Upper lobe of right lung (tissue), 1 donor: ENCODE results near the gene P2RY10. TPM values are rescaled to one million over a fixed set of nuclear protein-coding genes. Genes with fewer than 3 reads are reported as not detected.
"Not testable (repeated sequence)": the region's sequence is repeated elsewhere in the genome, so short reads cannot be mapped to it uniquely, and the experiment has no call there.

Experiments
- ATAC-seq: fragments of 200-7000 bp; cut with Tn5 transposase; one replicate; pipeline ENCODE4 v1.9.1; 2020; ENCODE audit warnings: mild to moderate bottlenecking, moderate library complexity
- DNase-seq: peaks from one replicate; pipeline ENCODE4 v3.0.0-alpha.2; 2020
- H3K27ac ChIP-seq: fragments of 200-600 bp; one replicate; pipeline ENCODE4 v1.8.0; 2022
- H3K27me3 ChIP-seq: fragments of 200-600 bp; one replicate; pipeline ENCODE4 v1.8.0; 2022; ENCODE audit warnings: mild to moderate bottlenecking
- H3K36me3 ChIP-seq: fragments of 200-600 bp; one replicate; pipeline ENCODE4 v1.8.0; 2022
- H3K4me1 ChIP-seq: fragments of 200-600 bp; one replicate; pipeline ENCODE4 v1.8.0; 2022
- H3K4me3 ChIP-seq: fragments of 200-600 bp; one replicate; pipeline ENCODE4 v1.8.0; 2022; ENCODE audit warnings: mild to moderate bottlenecking
- H3K9me3 ChIP-seq: fragments of 200-600 bp; one replicate; pipeline ENCODE4 v1.8.0; 2022
- intact Hi-C: fragments of 100-400 bp; cut with DNase I; formaldehyde crosslinking; loops from one replicate; pipeline ENCODE4 v1.11.0; 2022
- microRNA-seq: library from miRNA; unstranded; fragments of <30 nt; microRNA quantifications from one replicate; pipeline ENCODE4 v1.2.0, GENCODE V29; 2020; ENCODE audit warnings: borderline microRNAs expressed
- total RNA-seq: library from RNA; stranded (reverse); fragmentation: NEBNext Ultra II Directional; extraction: Animal tissue kit (Norgen Biotek cat#: 25700); gene quantifications from one replicate; pipeline ENCODE4 v1.2.1, GENCODE V29; 2021
- TF ChIP-seq, protein P1 (sequence below): fragments of 200-600 bp; IDR thresholded peaks from one replicate; pipeline ENCODE4 v1.8.0; 2022; ENCODE audit warnings: antibody characterized with exemption
- donor health status: DM: no; HTN: yes; CAD: no; lungs with severe emphysema.

Gene P2RY10
- total RNA-seq, 1 donor from 2014 or later = 1.8 TPM

DNA sequence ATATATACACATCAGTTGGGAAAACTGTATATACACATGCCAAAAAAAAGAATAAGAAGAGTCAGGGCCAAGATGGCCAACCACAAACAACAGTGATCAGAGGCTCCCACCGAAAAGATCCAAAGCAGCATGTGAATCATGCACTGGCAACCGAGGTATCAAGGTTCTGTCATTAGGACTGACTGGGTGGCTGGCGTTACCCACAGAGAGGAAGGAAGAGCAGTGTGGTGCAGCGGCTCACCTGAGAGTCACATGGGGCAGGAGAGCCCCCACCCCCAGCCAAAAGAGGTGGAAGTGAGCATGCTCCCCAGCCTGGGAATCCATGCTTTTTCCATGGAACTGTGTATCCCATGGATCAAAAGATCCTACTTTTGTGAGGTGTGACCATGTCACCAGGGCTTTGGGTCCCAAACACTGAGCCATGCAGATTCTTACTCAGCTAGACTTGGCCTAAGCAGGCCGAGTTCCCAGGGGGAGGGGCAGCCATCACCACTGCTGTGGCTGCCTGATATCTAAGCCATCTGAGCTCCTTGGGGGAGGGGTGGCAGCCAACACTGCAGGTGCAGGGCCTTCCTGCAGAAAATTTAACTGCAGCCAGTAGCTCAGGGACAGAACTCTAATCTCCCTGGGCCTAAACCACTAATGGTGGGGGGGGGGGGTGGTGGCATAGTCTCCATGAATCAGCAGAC lies 52.8 kb downstream of the P2RY10 start:
- Histone ChIP-seq H3K9me3 (no peaks in the 10 kb centered on the region), H3K27me3 (no peaks in the 10 kb centered on the region), H3K27ac (no peak overlapping the region), H3K36me3 (no peaks in the 10 kb centered on the region), H3K4me1 (no peaks in the 10 kb centered on the region), H3K4me3 (no peak overlapping the region)
- DNase-seq (no peak), ATAC-seq (no peak)
- TF ChIP-seq, protein P1, sequence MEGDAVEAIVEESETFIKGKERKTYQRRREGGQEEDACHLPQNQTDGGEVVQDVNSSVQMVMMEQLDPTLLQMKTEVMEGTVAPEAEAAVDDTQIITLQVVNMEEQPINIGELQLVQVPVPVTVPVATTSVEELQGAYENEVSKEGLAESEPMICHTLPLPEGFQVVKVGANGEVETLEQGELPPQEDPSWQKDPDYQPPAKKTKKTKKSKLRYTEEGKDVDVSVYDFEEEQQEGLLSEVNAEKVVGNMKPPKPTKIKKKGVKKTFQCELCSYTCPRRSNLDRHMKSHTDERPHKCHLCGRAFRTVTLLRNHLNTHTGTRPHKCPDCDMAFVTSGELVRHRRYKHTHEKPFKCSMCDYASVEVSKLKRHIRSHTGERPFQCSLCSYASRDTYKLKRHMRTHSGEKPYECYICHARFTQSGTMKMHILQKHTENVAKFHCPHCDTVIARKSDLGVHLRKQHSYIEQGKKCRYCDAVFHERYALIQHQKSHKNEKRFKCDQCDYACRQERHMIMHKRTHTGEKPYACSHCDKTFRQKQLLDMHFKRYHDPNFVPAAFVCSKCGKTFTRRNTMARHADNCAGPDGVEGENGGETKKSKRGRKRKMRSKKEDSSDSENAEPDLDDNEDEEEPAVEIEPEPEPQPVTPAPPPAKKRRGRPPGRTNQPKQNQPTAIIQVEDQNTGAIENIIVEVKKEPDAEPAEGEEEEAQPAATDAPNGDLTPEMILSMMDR = no peak
- intact Hi-C loops = no loop called here

DNA sequence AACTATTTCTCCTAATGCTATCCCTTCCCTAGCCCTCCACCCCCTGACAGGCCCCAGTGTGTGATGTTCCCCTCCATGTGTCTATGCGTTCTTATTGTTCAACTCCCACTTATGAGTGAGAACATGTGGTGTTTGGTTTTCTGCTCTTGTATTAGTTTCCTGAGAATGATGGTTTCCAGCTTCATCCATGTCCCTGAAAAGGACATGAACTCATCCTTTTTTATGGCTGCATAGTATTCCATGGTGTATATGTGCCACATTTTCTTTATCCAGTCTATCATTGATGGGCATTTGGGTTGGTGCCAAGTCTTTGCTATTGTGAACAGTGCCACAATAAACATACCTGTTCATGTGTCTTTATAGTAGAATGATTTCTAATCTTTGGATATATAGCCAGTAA lies 62.3 kb downstream of the P2RY10 start:
- H3K36me3 ChIP-seq, H3K27ac ChIP-seq, H3K4me1 ChIP-seq, DNase-seq, H3K4me3 ChIP-seq, H3K9me3 ChIP-seq, intact Hi-C loops, H3K27me3 ChIP-seq, ATAC-seq: not testable (repeated sequence)

Small RNA genes lying within 50 kb of the gene (microRNA-seq; reads per million reads assigned to microRNA genes)
- not detected for gene MIR4328

Other genes starting within 250 kb of the P2RY10 start
- gene LPAR4, start 197.7 kb upstream of the P2RY10 start, total RNA-seq = not detected
- 1.5 TPM for gene GPR174, start 199.3 kb downstream of the P2RY10 start, total RNA-seq